GM12878 (cell line): ENCODE measurements around the gene C15orf39. TPM values are rescaled to one million over a fixed set of nuclear protein-coding genes. Genes with fewer than 3 reads are reported as not detected.

Experiments
- ATAC-seq: fragments of 200-7000 bp; cut with Tn5 transposase; 3 replicates; pipeline ENCODE4 v1.9.1; 2020; ENCODE audit warnings: mild to moderate bottlenecking, moderate library complexity
- BruUV-seq: library from RNA; stranded (reverse); fragments of 400-500 nt; replicated peaks from 2 replicates; lab custom pipeline; 2021; lab: Mats Ljungman, UMichigan
- CTCF ChIA-PET: fragments of 300-600 bp; sonication (Branson Sonifier 250); formaldehyde crosslinking; extraction: SDS; loops from one replicate; lab custom pipeline; 2021; ENCODE audit warnings: inconsistent platforms; lab: Yijun Ruan, JAX
- POLR2A ChIA-PET: fragments of 350-600 bp; formaldehyde crosslinking; extraction: SDS; loops from one replicate; lab custom pipeline; 2021; ENCODE audit warnings: inconsistent platforms; lab: Charles Lee
- RAD21 ChIA-PET: fragments of 300-600 bp; sonication (Branson Sonifier 250); formaldehyde crosslinking; loops from one replicate; lab custom pipeline; 2023; ENCODE audit warnings: antibody characterized with exemption; ENCODE audit not compliant: unreplicated experiment; lab: Charles Lee
- SMC1A ChIA-PET: fragments of 300-600 bp; sonication (Branson Sonifier 250); formaldehyde crosslinking; loops from one replicate; lab custom pipeline; 2023; ENCODE audit not compliant: unreplicated experiment, uncharacterized antibody; lab: Charles Lee
- DNase-seq: peaks from one replicate; pipeline ENCODE4 v3.0.0-alpha.2; 2011; ENCODE audit warnings: low read depth, low spot score
- FAIRE-seq: peaks from 3 replicates; lab custom pipeline; 2011; peaks lifted over from hg19 to GRCh38; lab: Jason Lieb, UNC
- H2AFZ ChIP-seq: 2 replicates; pipeline ENCODE4 v1.6.0; 2011; ENCODE audit warnings: low read depth, low read length, control low read depth; ENCODE audit not compliant: control insufficient read depth
- H3K27ac ChIP-seq: 2 replicates; pipeline ENCODE4 v1.5.1; 2011; ENCODE audit warnings: control low read depth; ENCODE audit not compliant: control insufficient read depth, insufficient read depth
- H3K27me3 ChIP-seq, 2 experiments: replicated peaks in 1 of 2; 2 replicates each; pipeline versions ENCODE4 v1.6.0 to v1.6.1; 2011; ENCODE audit warnings: low read length in 1 of 2; ENCODE audit not compliant: control insufficient read depth in 2 of 2, insufficient read depth in 2 of 2
- H3K36me3 ChIP-seq, 2 experiments: 2 replicates each; pipeline ENCODE4 v1.5.1; 2011; ENCODE audit warnings: low read length in 1 of 2; ENCODE audit not compliant: control insufficient read depth in 2 of 2, insufficient read depth in 2 of 2
- H3K4me1 ChIP-seq: 2 replicates; pipeline ENCODE4 v1.6.1; 2011; ENCODE audit warnings: mild to moderate bottlenecking, low read length, moderate library complexity, mixed read lengths; ENCODE audit not compliant: control insufficient read depth, insufficient read depth
- H3K4me2 ChIP-seq: 2 replicates; pipeline ENCODE4 v1.6.0; 2011; ENCODE audit warnings: control low read depth; ENCODE audit not compliant: control insufficient read depth, insufficient read depth
- H3K4me3 ChIP-seq: fragments of 200-600 bp; sonication (generic); 2 replicates; pipeline ENCODE4 v1.5.1; 2016
- H3K79me2 ChIP-seq: 2 replicates; pipeline ENCODE4 v1.6.0; 2011; ENCODE audit warnings: low read length; ENCODE audit not compliant: control insufficient read depth, insufficient read depth
- H3K9ac ChIP-seq: 2 replicates; pipeline ENCODE4 v1.8.0; 2011; ENCODE audit warnings: low read length, control low read depth, mixed read lengths; ENCODE audit not compliant: control insufficient read depth, insufficient read depth
- H3K9me3 ChIP-seq: replicated peaks from 3 replicates; pipeline ENCODE4 v1.5.1; 2011; ENCODE audit warnings: mild to moderate bottlenecking, low read length; ENCODE audit not compliant: control insufficient read depth, insufficient read depth
- H4K20me1 ChIP-seq: 2 replicates; pipeline ENCODE4 v1.6.0; 2011; ENCODE audit not compliant: control insufficient read depth, insufficient read depth
- ATF7 ChIP-seq: fragments of 450-650 bp; IDR thresholded peaks from 2 replicates; pipeline ENCODE4 v1.6.1; 2016; ENCODE audit warnings: low read depth, mild to moderate bottlenecking
- CHD1 ChIP-seq: IDR thresholded peaks from 2 replicates; pipeline ENCODE4 v1.6.1; 2012; ENCODE audit warnings: low read depth, low read length, improper control_type of control experiment
- CREM ChIP-seq: IDR thresholded peaks from 2 replicates; pipeline ENCODE4 v1.6.1; 2014; ENCODE audit warnings: antibody characterized with exemption, low read depth
- HDGF ChIP-seq: fragments of 450-650 bp; IDR thresholded peaks from 2 replicates; pipeline ENCODE4 v1.6.1; 2016; ENCODE audit warnings: antibody characterized with exemption
- NFYA ChIP-seq: IDR thresholded peaks from 2 replicates; pipeline ENCODE4 v1.6.1; 2011; ENCODE audit warnings: low read depth, mild to moderate bottlenecking, low read length, improper control_type of control experiment, borderline replicate concordance
- SIX5 ChIP-seq: IDR thresholded peaks from 2 replicates; pipeline ENCODE4 v1.6.1; 2011; ENCODE audit warnings: mild to moderate bottlenecking, low read depth, low read length, moderate library complexity; ENCODE audit not compliant: severe bottlenecking
- SPI1 ChIP-seq: IDR thresholded peaks from 2 replicates; pipeline ENCODE4 v1.6.1; 2011; ENCODE audit warnings: low read depth, mild to moderate bottlenecking, low read length, moderate library complexity, borderline replicate concordance; ENCODE audit not compliant: insufficient read depth
- ZNF217 ChIP-seq: fragments of 450-650 bp; IDR thresholded peaks from 2 replicates; pipeline ENCODE4 v1.6.1; 2017; ENCODE audit warnings: antibody characterized with exemption, mild to moderate bottlenecking
- ZSCAN29 ChIP-seq: fragments of 450-650 bp; IDR thresholded peaks from 2 replicates; pipeline ENCODE4 v1.6.1; 2017; ENCODE audit warnings: mild to moderate bottlenecking, moderate library complexity
- WGBS: methylation state at CpG from one replicate; pipeline ENCODE4 v1.1.6; 2016; ENCODE audit warnings: low lambda C conversion rate; ENCODE audit not compliant: insufficient replicate concordance, insufficient coverage; ENCODE audit errors: missing lambda C conversion rate; 5-methylcytosine and 5-hydroxymethylcytosine counted together
- in situ Hi-C: fragments of 300-500 bp; cut with MboI; formaldehyde crosslinking; loops from 9 replicates; pipeline ENCODE4 v1.14.3; 2018; ENCODE audit warnings: mixed read lengths
- intact Hi-C: fragments of 100-400 bp; cut with micrococcal nuclease; formaldehyde crosslinking; loops from one replicate; pipeline ENCODE4 v1.14.2; 2022; ENCODE audit not compliant: unreplicated experiment
- polyA plus RNA-seq, 11 experiments: library from polyadenylated mRNA; depleted of rRNA in 4 of 11; unstranded in 6 of 11; stranded (reverse) in 5 of 11; fragments of >200 nt; fragmentation: Nextera tagmentation in 4 of 11; fragmentation: Illumina TruSeq in 1 of 11; extraction: Ambion mirVana in 4 of 11; extraction: Trizol in 1 of 11; gene quantifications; 1 replicate in 1 of 11; 2 replicates in 10 of 11; pipeline versions ENCODE4 v1.2.1 to v1.2.3, GENCODE V29; 2011 to 2016; ENCODE audit warnings: inconsistent platforms in 2 of 11, missing spikeins in 2 of 11, low read depth in 1 of 11
- total RNA-seq, 4 experiments: library from RNA; depleted of rRNA in 3 of 4; stranded (reverse); fragments of >200 nt in 3 of 4; fragmentation: Illumina TruSeq in 1 of 4; extraction: Trizol in 1 of 4; gene quantifications; 2 replicates each; pipeline versions ENCODE4 v1.2.1 to v1.2.3, GENCODE V29; 2013 to 2021
- TF ChIP-seq, protein P1 (sequence below): fragments of 450-650 bp; IDR thresholded peaks from 2 replicates; pipeline ENCODE4 v1.6.1; 2016; ENCODE audit warnings: mild to moderate bottlenecking, moderate library complexity, borderline replicate concordance
- TF ChIP-seq, protein P2 (sequence below): IDR thresholded peaks from 2 replicates; pipeline ENCODE4 v1.6.1; 2011; ENCODE audit warnings: low read depth, mild to moderate bottlenecking, low read length, moderate library complexity, borderline replicate concordance; ENCODE audit errors: extremely low read depth

Gene C15orf39
- total and polyA plus RNA-seq, 10 of the 15 experiments (the other 5 are each of a cell fraction or from before 2014, with no cell fraction given): 2.3 to 139 (median 33.0) TPM

DNA sequence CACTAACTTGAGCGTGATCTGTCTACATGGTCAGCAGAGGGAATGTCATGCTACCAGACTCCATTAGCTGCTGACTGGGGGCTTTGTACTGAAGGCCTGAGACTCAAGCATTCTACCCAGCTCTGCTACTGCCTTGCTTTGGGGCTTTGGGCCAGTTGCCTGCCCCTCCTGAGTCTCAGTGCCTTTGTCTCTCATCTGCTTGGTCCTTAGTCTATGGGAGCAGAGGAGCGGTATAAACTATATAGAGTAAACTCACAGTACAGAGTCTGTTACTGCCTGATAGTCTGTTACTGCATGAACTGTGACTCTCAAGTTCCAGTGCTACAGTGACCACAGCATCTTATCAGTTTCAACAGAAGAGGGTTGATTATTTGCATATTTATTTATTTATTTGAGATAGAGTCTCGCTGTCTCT lies 38.5 kb upstream of the C15orf39 start (continued):
- TF ChIP-seq HDGF: no peak
- no peak for TF ChIP-seq NFYA
- TF ChIP-seq CREM: no peak
- TF ChIP-seq ZSCAN29: no peak
- TF ChIP-seq, protein P1, sequence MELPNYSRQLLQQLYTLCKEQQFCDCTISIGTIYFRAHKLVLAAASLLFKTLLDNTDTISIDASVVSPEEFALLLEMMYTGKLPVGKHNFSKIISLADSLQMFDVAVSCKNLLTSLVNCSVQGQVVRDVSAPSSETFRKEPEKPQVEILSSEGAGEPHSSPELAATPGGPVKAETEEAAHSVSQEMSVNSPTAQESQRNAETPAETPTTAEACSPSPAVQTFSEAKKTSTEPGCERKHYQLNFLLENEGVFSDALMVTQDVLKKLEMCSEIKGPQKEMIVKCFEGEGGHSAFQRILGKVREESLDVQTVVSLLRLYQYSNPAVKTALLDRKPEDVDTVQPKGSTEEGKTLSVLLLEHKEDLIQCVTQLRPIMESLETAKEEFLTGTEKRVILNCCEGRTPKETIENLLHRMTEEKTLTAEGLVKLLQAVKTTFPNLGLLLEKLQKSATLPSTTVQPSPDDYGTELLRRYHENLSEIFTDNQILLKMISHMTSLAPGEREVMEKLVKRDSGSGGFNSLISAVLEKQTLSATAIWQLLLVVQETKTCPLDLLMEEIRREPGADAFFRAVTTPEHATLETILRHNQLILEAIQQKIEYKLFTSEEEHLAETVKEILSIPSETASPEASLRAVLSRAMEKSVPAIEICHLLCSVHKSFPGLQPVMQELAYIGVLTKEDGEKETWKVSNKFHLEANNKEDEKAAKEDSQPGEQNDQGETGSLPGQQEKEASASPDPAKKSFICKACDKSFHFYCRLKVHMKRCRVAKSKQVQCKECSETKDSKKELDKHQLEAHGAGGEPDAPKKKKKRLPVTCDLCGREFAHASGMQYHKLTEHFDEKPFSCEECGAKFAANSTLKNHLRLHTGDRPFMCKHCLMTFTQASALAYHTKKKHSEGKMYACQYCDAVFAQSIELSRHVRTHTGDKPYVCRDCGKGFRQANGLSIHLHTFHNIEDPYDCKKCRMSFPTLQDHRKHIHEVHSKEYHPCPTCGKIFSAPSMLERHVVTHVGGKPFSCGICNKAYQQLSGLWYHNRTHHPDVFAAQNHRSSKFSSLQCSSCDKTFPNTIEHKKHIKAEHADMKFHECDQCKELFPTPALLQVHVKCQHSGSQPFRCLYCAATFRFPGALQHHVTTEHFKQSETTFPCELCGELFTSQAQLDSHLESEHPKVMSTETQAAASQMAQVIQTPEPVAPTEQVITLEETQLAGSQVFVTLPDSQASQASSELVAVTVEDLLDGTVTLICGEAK: no peak

DNA sequence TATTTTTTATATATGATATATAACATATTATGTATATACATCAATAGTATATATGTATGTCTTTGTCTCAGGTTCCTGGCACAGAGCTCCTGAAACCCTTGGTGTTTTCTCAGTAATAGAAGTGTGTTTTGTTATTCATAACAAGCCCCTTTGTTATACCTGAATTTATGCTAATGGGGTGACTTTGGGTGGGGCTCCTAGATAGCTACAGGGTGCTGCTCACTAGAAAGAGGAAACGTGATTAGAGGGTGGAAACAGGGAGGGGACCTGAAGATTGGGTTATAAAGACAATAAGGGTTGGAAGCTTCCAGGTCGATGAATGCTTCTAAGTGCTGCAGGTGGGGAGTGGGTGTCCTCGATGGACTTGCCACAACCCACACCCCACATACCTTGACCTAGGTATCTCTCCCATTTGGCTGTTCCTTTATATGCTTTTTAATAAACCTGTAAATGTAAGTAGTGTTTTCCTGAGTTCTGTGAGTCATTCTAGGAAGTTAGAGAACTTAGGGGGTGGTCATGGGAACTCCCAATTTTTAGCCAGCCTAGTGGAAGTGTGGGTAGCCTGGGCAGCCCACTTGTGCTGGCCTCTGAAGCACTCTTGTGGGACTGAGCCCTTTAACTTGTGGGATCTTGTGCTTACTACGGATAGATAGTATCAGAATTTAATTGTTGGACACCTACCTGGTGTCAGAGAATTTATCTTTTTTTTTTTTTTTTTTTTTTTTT lies 36.9 kb upstream of the C15orf39 start:
- intact Hi-C loops (no loop called here), in situ Hi-C loops (no loop called here)
- Histone ChIP-seq H3K4me1 (peaks cover 4% of the 10 kb centered on the region), H3K79me2 (no peaks in the 10 kb centered on the region), H3K9me3 (no peaks in the 10 kb centered on the region; the same call in 2 of the 3 replicates), H3K4me2 (no peak overlapping the region), H3K9ac (no peak overlapping the region), H3K27ac (no peak overlapping the region), H3K4me3 (no peak overlapping the region), H3K36me3 (no peaks in the 10 kb centered on the region), H4K20me1 (no peaks in the 10 kb centered on the region), H3K27me3 (no peaks in the 10 kb centered on the region), H2AFZ (no peak overlapping the region)
- ChIA-PET SMC1A (interaction anchor here (1.2 kb wide), 1 partner anchor 73 kb away, joined by 3 read pairs; no protein-coding TSS in a partner anchor), CTCF (interaction anchor here (0.6 kb wide), 1 partner anchor 17 kb away, joined by 3 read pairs; no protein-coding TSS in a partner anchor), POLR2A (interaction anchor here (0.6 kb wide), 1 partner anchor 231 kb away, joined by 3 read pairs; no protein-coding TSS in a partner anchor), RAD21 (interaction anchor here (1.4 kb wide), 1 partner anchor 98 kb away, joined by 3 read pairs; no protein-coding TSS in a partner anchor)
- BruUV-seq: no TSS peak
- WGBS: 47% methylated on average over 4 of the region's 4 CpGs
- ATAC-seq (peak; percentile 63), DNase-seq (no peak), FAIRE-seq (peak; percentile 35)
- TF ChIP-seq ZNF217 (no peak), ATF7 (no peak), SPI1 (peak; percentile 39; the same call in 1 of the 2 replicates), CHD1 (no peak), SIX5 (no peak)
- TF ChIP-seq, protein P2, sequence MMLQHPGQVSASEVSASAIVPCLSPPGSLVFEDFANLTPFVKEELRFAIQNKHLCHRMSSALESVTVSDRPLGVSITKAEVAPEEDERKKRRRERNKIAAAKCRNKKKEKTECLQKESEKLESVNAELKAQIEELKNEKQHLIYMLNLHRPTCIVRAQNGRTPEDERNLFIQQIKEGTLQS: no peak
